Measurements from ENCODE around the gene CAMK1. TPM values are rescaled to one million over a fixed set of nuclear protein-coding genes. Genes with fewer than 3 reads are reported as not detected.
A peak's percentile ranks its signal among the peaks of the same experiment; 100 is the strongest.

CAMK1 gene
- total RNA-seq, 1 experiment from 2014 or later, result 2.0 TPM

DNA sequence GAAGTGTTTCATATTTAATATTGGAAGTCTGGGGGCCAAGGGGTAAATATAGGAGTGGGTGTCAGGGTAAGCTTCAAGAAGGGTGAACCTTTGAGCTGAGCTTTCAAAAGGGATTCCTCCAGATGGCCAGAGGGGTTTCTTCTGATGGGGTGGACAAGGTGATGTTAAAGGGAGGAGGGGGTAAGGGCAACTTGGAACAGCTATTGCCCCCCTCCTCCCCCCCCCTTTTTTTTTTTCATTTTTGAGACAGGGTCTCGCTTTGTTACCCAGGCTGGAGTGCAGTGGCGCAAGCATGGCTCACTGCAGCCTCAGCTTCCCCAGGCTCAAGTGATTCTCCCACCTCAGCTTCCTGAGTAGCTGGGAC, 38.2 kb upstream of the CAMK1 start:
- CTCF ChIA-PET, result no interaction called here
- intact Hi-C loops (cut with micrococcal nuclease; ENCODE audit: unreplicated experiment), result loop anchor here (10.0 kb wide), 1 partner anchor 303 kb away; no protein-coding TSS in a partner anchor
- 0 out of 2 replicates have a peak, but pooled peaks cover 7% of the 10 kb centered on the region for H4K20me1 ChIP-seq (ENCODE audit: insufficient read depth)
- no peaks in the 10 kb centered on the region for H3K9me3 ChIP-seq (ENCODE audit: insufficient read depth, low read depth)
- BruUV-seq (replicated peaks), result no TSS peak
- DNase-seq, result no peak
- H3K4me1 ChIP-seq (replicated peaks; ENCODE audit: insufficient read depth), result peaks cover 19% of the 10 kb centered on the region
- H3K27ac ChIP-seq, result peak overlapping the region; percentile 62
- H3K9me2 ChIP-seq (ENCODE audit: insufficient read depth), result no peaks in the 10 kb centered on the region
- peaks cover 40% of the 10 kb centered on the region for H3F3A ChIP-seq (ENCODE audit: insufficient read depth, low read depth)
- H3K36me3 ChIP-seq (ENCODE audit: low read depth), result peaks cover 22% of the 10 kb centered on the region
- H2AFZ ChIP-seq, result no peak overlapping the region
- no peak overlapping the region for H3K4me2 ChIP-seq
- POLR2A ChIA-PET (ENCODE audit: unreplicated experiment), result interaction anchor here (0.5 to 0.7 kb wide), 2 partner anchors 61 to 302 kb away, joined by 3 to 5 read pairs; no protein-coding TSS in a partner anchor
- TF ChIP-seq, protein P1, sequence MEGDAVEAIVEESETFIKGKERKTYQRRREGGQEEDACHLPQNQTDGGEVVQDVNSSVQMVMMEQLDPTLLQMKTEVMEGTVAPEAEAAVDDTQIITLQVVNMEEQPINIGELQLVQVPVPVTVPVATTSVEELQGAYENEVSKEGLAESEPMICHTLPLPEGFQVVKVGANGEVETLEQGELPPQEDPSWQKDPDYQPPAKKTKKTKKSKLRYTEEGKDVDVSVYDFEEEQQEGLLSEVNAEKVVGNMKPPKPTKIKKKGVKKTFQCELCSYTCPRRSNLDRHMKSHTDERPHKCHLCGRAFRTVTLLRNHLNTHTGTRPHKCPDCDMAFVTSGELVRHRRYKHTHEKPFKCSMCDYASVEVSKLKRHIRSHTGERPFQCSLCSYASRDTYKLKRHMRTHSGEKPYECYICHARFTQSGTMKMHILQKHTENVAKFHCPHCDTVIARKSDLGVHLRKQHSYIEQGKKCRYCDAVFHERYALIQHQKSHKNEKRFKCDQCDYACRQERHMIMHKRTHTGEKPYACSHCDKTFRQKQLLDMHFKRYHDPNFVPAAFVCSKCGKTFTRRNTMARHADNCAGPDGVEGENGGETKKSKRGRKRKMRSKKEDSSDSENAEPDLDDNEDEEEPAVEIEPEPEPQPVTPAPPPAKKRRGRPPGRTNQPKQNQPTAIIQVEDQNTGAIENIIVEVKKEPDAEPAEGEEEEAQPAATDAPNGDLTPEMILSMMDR (conservative IDR thresholded peaks at IDR 0.05), result no peak
- TF ChIP-seq EZH2 (IDR thresholded peaks at IDR 0.05; ENCODE audit: low read depth), result no peak
- H3K27me3 ChIP-seq (ENCODE audit: insufficient read depth, low read depth), result no peaks in the 10 kb centered on the region
- no peak overlapping the region for H3K4me3 ChIP-seq
- H3K79me2 ChIP-seq (ENCODE audit: low read depth), result no peaks in the 10 kb centered on the region

DNA sequence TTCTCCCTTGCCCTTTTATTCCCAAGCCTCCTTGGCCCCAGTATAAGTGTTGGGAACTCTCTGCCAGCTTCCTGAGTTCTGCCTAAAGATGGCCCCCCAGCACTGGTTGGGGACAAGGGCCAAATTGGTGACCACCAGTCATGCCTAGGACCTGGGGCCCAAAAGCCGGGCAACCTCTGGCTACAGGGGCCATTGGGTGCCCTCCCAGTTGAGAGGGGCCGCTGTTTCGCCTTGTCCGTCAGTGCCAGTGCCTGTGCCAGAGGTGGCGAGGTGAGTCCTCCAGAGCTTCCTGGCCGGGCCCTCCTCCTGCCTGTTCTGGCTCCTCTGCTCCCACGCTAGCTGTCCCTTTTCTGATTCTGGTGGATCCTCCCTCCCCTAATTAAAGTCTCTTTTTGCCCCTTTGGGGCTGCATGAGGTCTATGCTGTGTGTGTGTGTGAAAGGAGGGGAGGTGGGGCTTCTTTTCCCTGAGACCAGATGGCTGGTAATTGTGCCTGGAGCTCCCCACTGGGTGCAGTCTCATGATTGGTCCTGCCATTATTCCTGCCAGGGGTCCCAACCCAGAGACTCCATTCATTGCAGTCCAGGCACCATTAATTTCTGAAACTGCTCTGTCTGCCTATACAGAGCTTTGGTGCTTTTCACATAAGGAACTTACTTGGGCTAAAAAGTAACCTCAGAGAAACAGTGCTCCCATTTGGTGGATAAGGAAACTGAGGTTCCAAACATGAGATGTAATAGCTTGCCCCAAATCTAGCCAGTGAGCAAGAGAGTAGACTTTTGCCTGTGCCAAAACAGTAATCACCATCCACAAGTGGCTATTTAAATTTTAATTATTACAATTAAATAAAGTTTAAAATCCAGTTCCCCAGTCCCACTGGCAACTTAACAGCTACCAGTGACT, 37.2 kb upstream of the CAMK1 start:
- ChIA-PET POLR2A (ENCODE audit: unreplicated experiment) (no interaction called here), CTCF (no interaction called here)
- Histone ChIP-seq H3K4me2 (no peak overlapping the region), H3K4me3 (no peak overlapping the region), H3F3A (ENCODE audit: insufficient read depth, low read depth) (peaks cover 40% of the 10 kb centered on the region), H3K4me1 (replicated peaks; ENCODE audit: insufficient read depth) (peaks cover 19% of the 10 kb centered on the region), H3K9me3 (ENCODE audit: insufficient read depth, low read depth) (no peaks in the 10 kb centered on the region), H2AFZ (no peak overlapping the region), H3K27me3 (ENCODE audit: insufficient read depth, low read depth) (no peaks in the 10 kb centered on the region), H3K9me2 (ENCODE audit: insufficient read depth) (no peaks in the 10 kb centered on the region), H3K79me2 (ENCODE audit: low read depth) (no peaks in the 10 kb centered on the region), H4K20me1 (ENCODE audit: insufficient read depth) (0 out of 2 replicates have a peak, but pooled peaks cover 7% of the 10 kb centered on the region), H3K36me3 (ENCODE audit: low read depth) (peaks cover 22% of the 10 kb centered on the region), H3K27ac (no peak overlapping the region)
- DNase-seq, result no peak
- BruUV-seq (replicated peaks), result TSS peak; percentile 18
- TF ChIP-seq, protein P1 (conservative IDR thresholded peaks at IDR 0.05), result no peak
- TF ChIP-seq EZH2 (IDR thresholded peaks at IDR 0.05; ENCODE audit: low read depth), result no peak
- intact Hi-C loops (cut with micrococcal nuclease; ENCODE audit: unreplicated experiment), result loop anchor here (10.0 kb wide), 1 partner anchor 302 kb away; no protein-coding TSS in a partner anchor

DNA sequence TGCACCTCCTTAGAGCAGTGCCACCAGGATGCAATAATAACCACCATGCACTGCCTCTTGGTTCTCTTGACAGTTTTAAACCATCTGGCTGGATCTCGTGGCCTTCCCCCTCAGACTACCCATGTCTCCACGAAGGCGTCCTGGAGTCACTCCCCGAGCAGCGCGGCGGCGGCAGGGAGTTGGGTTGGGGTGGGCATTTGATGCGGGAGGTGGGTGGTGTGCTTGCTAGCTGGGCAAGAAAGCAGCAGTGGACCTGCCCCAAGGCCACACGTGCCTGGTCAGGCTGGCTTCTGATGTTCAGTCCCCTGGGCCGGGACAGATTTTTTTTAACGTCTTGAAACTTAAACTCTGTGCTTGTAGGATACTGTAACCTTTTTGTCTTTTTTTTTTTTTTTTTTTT, 36.4 kb upstream of the CAMK1 start:
- no peak overlapping the region for H3K27ac ChIP-seq
- no peaks in the 10 kb centered on the region for H3K9me3 ChIP-seq (ENCODE audit: insufficient read depth, low read depth)
- no TSS peak for BruUV-seq (replicated peaks)
- POLR2A ChIA-PET (ENCODE audit: unreplicated experiment), result no interaction called here
- H3K9me2 ChIP-seq (ENCODE audit: insufficient read depth), result no peaks in the 10 kb centered on the region
- no peaks in the 10 kb centered on the region for H3K79me2 ChIP-seq (ENCODE audit: low read depth)
- no peak overlapping the region for H3K4me2 ChIP-seq
- peaks cover 19% of the 10 kb centered on the region for H3K4me1 ChIP-seq (replicated peaks; ENCODE audit: insufficient read depth)
- no peak overlapping the region for H3K4me3 ChIP-seq
- CTCF ChIA-PET, result no interaction called here
- no peak overlapping the region for H2AFZ ChIP-seq
- 0 out of 2 replicates have a peak, but pooled peaks cover 7% of the 10 kb centered on the region for H4K20me1 ChIP-seq (ENCODE audit: insufficient read depth)
- no peak for DNase-seq
- peaks cover 40% of the 10 kb centered on the region for H3F3A ChIP-seq (ENCODE audit: insufficient read depth, low read depth)
- intact Hi-C loops (cut with micrococcal nuclease; ENCODE audit: unreplicated experiment), result loop anchor here (10.0 kb wide), 1 partner anchor 301 kb away; no protein-coding TSS in a partner anchor
- H3K36me3 ChIP-seq (ENCODE audit: low read depth), result peaks cover 22% of the 10 kb centered on the region
- H3K27me3 ChIP-seq (ENCODE audit: insufficient read depth, low read depth), result no peaks in the 10 kb centered on the region
- TF ChIP-seq, protein P1 (conservative IDR thresholded peaks at IDR 0.05), result no peak
- TF ChIP-seq EZH2 (IDR thresholded peaks at IDR 0.05; ENCODE audit: low read depth), result no peak

Measured in PC-9 (cell line).